HepG2 (cell line): ENCODE results near the gene NAV2. TPM values are rescaled to one million over a fixed set of nuclear protein-coding genes. Genes with fewer than 3 reads are reported as not detected.
A peak's percentile ranks its signal among the peaks of the same experiment; 100 is the strongest.

Experiments
- BCL6 ChIP-seq: IDR thresholded peaks from 2 replicates; pipeline ENCODE4 v1.6.1; 2016; ENCODE audit warnings: missing genetic modification reagents, missing compliant biosample characterization
- ETV5 ChIP-seq: IDR thresholded peaks from 2 replicates; pipeline ENCODE4 v1.6.1; 2018; ENCODE audit warnings: missing biosample characterization, missing genetic modification reagents, inconsistent platforms, borderline replicate concordance
- FOXJ3 ChIP-seq: sonication (generic); formaldehyde crosslinking; IDR thresholded peaks from 2 replicates; pipeline ENCODE4 v1.4.0; 2020; ENCODE audit warnings: missing genetic modification reagents, mild to moderate bottlenecking, borderline replicate concordance
- FOXP4 ChIP-seq: sonication (generic); formaldehyde crosslinking; IDR thresholded peaks from 2 replicates; pipeline ENCODE4 v1.4.0; 2020; ENCODE audit warnings: missing genetic modification reagents
- GZF1 ChIP-seq: sonication (generic); formaldehyde crosslinking; IDR thresholded peaks from 2 replicates; pipeline ENCODE4 v1.5.1; 2020; ENCODE audit warnings: mild to moderate bottlenecking, missing genetic modification reagents
- PHF21A ChIP-seq: sonication (generic); formaldehyde crosslinking; IDR thresholded peaks from 2 replicates; pipeline ENCODE4 v1.5.0; 2020; ENCODE audit warnings: mild to moderate bottlenecking, missing genetic modification reagents
- RAD21 ChIP-seq: fragments of 450-650 bp; formaldehyde crosslinking; IDR thresholded peaks from 2 replicates; pipeline ENCODE4 v1.5.0; 2020; ENCODE audit warnings: mild to moderate bottlenecking
- ZBTB3 ChIP-seq: sonication (generic); formaldehyde crosslinking; IDR thresholded peaks from 2 replicates; pipeline ENCODE4 v1.4.0; 2020; ENCODE audit warnings: low read depth, mild to moderate bottlenecking, moderate library complexity, missing genetic modification reagents, borderline replicate concordance
- ZBTB46 ChIP-seq: sonication (generic); formaldehyde crosslinking; IDR thresholded peaks from 2 replicates; pipeline ENCODE4 v1.4.0; 2020; ENCODE audit warnings: mild to moderate bottlenecking, missing genetic modification reagents, borderline replicate concordance
- ZKSCAN5 ChIP-seq: sonication (generic); formaldehyde crosslinking; IDR thresholded peaks from 2 replicates; pipeline ENCODE4 v1.5.1; 2020; ENCODE audit warnings: mild to moderate bottlenecking, missing genetic modification reagents
- ZNF350 ChIP-seq: sonication (generic); formaldehyde crosslinking; IDR thresholded peaks from 2 replicates; pipeline ENCODE4 v1.4.0; 2020; ENCODE audit warnings: mild to moderate bottlenecking, low read depth, missing genetic modification reagents, borderline replicate concordance
- ZNF431 ChIP-seq: sonication (generic); formaldehyde crosslinking; IDR thresholded peaks from 2 replicates; pipeline ENCODE4 v1.9.0; 2022; ENCODE audit warnings: missing genetic modification reagents, low read depth, mild to moderate bottlenecking, borderline replicate concordance
- ZNF543 ChIP-seq: sonication (generic); formaldehyde crosslinking; IDR thresholded peaks from 2 replicates; pipeline ENCODE4 v1.4.0; 2020; ENCODE audit warnings: mild to moderate bottlenecking, missing genetic modification reagents
- polyA plus RNA-seq, 8 experiments: library from polyadenylated mRNA; depleted of rRNA in 3 of 8; stranded (reverse) in 7 of 8; unstranded in 1 of 8; fragments of >200 nt; fragmentation: Illumina TruSeq in 4 of 8; extraction: Trizol in 4 of 8; gene quantifications; 2 replicates each; pipeline versions ENCODE4 v1.2.1 to v1.2.3, GENCODE V29; 2011 to 2016; ENCODE audit warnings: low read depth in 4 of 8, missing spikeins in 1 of 8, mixed read lengths in 1 of 8; ENCODE audit not compliant: insufficient read depth in 1 of 8
- total RNA-seq, 5 experiments: library from RNA; depleted of rRNA; stranded (reverse); fragments of >200 nt; fragmentation: Illumina TruSeq; extraction: Trizol; gene quantifications; 2 replicates each; pipeline ENCODE4 v1.2.3, GENCODE V29; 2016; ENCODE audit warnings: low read depth in 1 of 5
- TF ChIP-seq, protein P1 (sequence below): sonication (generic); formaldehyde crosslinking; IDR thresholded peaks from 2 replicates; pipeline ENCODE4 v1.4.0; 2020; ENCODE audit warnings: mild to moderate bottlenecking, missing genetic modification reagents
- TF ChIP-seq, protein P2 (sequence below): sonication (generic); formaldehyde crosslinking; IDR thresholded peaks from 2 replicates; pipeline ENCODE4 v1.8.1; 2023; ENCODE audit warnings: mild to moderate bottlenecking, missing genetic modification reagents
- TF ChIP-seq, protein P3 (sequence below): sonication (generic); formaldehyde crosslinking; IDR thresholded peaks from 2 replicates; pipeline ENCODE4 v1.4.0; 2020; ENCODE audit warnings: missing genetic modification reagents

Gene NAV2
- total and polyA plus RNA-seq, 2 of the 13 experiments (the other 11 are each of a cell fraction or from before 2014, with no cell fraction given), result 9.3 to 34.6 TPM

- TF ChIP-seq, protein P1, sequence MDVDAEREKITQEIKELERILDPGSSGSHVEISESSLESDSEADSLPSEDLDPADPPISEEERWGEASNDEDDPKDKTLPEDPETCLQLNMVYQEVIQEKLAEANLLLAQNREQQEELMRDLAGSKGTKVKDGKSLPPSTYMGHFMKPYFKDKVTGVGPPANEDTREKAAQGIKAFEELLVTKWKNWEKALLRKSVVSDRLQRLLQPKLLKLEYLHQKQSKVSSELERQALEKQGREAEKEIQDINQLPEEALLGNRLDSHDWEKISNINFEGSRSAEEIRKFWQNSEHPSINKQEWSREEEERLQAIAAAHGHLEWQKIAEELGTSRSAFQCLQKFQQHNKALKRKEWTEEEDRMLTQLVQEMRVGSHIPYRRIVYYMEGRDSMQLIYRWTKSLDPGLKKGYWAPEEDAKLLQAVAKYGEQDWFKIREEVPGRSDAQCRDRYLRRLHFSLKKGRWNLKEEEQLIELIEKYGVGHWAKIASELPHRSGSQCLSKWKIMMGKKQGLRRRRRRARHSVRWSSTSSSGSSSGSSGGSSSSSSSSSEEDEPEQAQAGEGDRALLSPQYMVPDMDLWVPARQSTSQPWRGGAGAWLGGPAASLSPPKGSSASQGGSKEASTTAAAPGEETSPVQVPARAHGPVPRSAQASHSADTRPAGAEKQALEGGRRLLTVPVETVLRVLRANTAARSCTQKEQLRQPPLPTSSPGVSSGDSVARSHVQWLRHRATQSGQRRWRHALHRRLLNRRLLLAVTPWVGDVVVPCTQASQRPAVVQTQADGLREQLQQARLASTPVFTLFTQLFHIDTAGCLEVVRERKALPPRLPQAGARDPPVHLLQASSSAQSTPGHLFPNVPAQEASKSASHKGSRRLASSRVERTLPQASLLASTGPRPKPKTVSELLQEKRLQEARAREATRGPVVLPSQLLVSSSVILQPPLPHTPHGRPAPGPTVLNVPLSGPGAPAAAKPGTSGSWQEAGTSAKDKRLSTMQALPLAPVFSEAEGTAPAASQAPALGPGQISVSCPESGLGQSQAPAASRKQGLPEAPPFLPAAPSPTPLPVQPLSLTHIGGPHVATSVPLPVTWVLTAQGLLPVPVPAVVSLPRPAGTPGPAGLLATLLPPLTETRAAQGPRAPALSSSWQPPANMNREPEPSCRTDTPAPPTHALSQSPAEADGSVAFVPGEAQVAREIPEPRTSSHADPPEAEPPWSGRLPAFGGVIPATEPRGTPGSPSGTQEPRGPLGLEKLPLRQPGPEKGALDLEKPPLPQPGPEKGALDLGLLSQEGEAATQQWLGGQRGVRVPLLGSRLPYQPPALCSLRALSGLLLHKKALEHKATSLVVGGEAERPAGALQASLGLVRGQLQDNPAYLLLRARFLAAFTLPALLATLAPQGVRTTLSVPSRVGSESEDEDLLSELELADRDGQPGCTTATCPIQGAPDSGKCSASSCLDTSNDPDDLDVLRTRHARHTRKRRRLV, result no peak
- TF ChIP-seq, protein P2, sequence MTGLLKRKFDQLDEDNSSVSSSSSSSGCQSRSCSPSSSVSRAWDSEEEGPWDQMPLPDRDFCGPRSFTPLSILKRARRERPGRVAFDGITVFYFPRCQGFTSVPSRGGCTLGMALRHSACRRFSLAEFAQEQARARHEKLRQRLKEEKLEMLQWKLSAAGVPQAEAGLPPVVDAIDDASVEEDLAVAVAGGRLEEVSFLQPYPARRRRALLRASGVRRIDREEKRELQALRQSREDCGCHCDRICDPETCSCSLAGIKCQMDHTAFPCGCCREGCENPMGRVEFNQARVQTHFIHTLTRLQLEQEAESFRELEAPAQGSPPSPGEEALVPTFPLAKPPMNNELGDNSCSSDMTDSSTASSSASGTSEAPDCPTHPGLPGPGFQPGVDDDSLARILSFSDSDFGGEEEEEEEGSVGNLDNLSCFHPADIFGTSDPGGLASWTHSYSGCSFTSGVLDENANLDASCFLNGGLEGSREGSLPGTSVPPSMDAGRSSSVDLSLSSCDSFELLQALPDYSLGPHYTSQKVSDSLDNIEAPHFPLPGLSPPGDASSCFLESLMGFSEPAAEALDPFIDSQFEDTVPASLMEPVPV, result no peak
- TF ChIP-seq, protein P3, sequence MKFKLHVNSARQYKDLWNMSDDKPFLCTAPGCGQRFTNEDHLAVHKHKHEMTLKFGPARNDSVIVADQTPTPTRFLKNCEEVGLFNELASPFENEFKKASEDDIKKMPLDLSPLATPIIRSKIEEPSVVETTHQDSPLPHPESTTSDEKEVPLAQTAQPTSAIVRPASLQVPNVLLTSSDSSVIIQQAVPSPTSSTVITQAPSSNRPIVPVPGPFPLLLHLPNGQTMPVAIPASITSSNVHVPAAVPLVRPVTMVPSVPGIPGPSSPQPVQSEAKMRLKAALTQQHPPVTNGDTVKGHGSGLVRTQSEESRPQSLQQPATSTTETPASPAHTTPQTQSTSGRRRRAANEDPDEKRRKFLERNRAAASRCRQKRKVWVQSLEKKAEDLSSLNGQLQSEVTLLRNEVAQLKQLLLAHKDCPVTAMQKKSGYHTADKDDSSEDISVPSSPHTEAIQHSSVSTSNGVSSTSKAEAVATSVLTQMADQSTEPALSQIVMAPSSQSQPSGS (CRISPR knock-in tag), result no peak
- no peak for TF ChIP-seq ZBTB46
- TF ChIP-seq GZF1, result no peak
- TF ChIP-seq PHF21A, result 0 out of 2 replicates have a peak, but pooled peaks have one; percentile 33
- peak; percentile 82; the same call in 1 of the 2 replicates for TF ChIP-seq FOXJ3 (CRISPR knock-in tag)
- TF ChIP-seq FOXP4 (CRISPR knock-in tag), result peak; percentile 88
- TF ChIP-seq BCL6 (CRISPR knock-in tag), result peak; percentile 52
- TF ChIP-seq RAD21 (CRISPR knock-in tag), result no peak
- peak; percentile 39; the same call in 1 of the 2 replicates for TF ChIP-seq ZNF543
- TF ChIP-seq ZNF431 (CRISPR knock-in tag), result no peak
- TF ChIP-seq ETV5 (CRISPR knock-in tag), result peak; percentile 44; the same call in 1 of the 2 replicates
- no peak for TF ChIP-seq ZKSCAN5 (CRISPR knock-in tag)
- TF ChIP-seq ZBTB3 (CRISPR knock-in tag), result no peak
- no peak for TF ChIP-seq ZNF350 (CRISPR knock-in tag)
Measured at GRCh38 chr11:19912115-19912957, 199.7 kb downstream of the NAV2 start (continued).
